Measurements from ENCODE around the gene PID1.

The PID1 gene

DNA sequence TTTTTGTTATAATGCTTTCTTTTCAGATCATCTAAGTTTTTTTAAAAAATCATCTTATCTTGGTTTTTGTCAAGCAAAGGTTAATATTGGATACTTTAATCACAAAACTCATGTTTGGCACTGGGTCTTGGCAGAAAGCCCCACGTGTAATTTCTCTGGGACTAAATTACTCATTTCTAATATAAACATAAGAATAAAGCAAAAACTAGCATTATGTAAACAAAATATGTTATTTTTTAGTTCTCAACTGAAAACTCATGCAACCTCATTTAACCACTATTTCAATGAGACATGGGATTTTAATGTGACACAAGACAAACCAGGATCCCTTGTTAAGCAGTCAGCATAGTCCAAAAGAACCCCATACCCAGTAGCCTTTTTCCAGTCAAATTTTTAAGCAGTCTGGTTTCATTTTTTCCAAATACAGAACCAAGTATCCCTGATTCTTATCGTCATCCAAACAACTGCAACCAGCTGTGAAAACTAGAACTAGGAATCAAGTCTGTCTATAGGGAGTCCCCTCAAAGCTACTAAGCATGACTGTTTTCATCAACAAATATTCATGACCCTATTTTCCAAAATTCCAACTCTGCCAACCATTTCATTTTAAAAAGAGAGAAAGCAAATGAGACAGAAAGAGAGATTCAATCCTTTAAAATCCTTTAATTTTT is 27.1 kb downstream of the PID1 start:
- no peak for TF ChIP-seq CTCF (IDR thresholded peaks at IDR 0.05; ENCODE audit: borderline replicate concordance, control extremely low read depth, extremely low read depth, insufficient read depth, missing control alignments)
- DNase-seq (ENCODE audit: low spot score): no peak
- in situ Hi-C loops (cut with MboI; ENCODE audit: low sequenced_read_pairs, unreplicated experiment): no loop called here

DNA sequence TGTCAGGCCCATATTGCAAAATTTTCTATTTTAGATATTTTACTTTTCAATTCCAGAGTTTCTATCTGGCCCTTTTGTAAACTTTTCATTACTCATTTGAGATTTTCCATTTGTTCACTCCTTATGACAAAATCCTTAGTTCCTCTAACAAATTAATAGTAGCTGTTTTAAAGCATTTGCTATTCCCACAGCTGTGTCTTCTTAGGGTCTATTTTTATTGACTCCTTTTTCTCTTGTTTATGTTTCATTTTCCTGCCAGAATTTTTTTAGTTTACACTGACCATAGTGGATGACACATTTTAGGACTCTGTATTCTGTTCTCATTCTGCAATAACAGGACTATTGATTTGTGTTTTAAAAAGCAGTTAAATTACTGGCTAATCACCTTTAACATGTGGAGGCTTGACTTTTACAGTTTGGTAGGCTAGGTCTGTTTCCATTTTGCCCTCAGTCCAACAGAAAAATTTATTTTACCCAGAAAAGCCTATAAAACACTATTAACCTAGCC is 30.0 kb downstream of the PID1 start:
- no peak for DNase-seq (ENCODE audit: low spot score)
- TF ChIP-seq CTCF (IDR thresholded peaks at IDR 0.05; ENCODE audit: borderline replicate concordance, control extremely low read depth, extremely low read depth, insufficient read depth, missing control alignments): no peak
- in situ Hi-C loops (cut with MboI; ENCODE audit: low sequenced_read_pairs, unreplicated experiment): no loop called here

- in situ Hi-C loops (cut with MboI; ENCODE audit: low sequenced_read_pairs, unreplicated experiment): no loop called here
- no peak for DNase-seq (ENCODE audit: low spot score)
- TF ChIP-seq CTCF (IDR thresholded peaks at IDR 0.05; ENCODE audit: borderline replicate concordance, control extremely low read depth, extremely low read depth, insufficient read depth, missing control alignments): no peak
Observed at GRCh38 chr2:229239021-229239420, 32.1 kb downstream of the PID1 start.

GRCh38 chr2:229237270-229237669 is 33.8 kb downstream of the PID1 start:
- TF ChIP-seq CTCF (IDR thresholded peaks at IDR 0.05; ENCODE audit: borderline replicate concordance, control extremely low read depth, extremely low read depth, insufficient read depth, missing control alignments): no peak
- no peak for DNase-seq (ENCODE audit: low spot score)
- in situ Hi-C loops (cut with MboI; ENCODE audit: low sequenced_read_pairs, unreplicated experiment): no loop called here

DNA sequence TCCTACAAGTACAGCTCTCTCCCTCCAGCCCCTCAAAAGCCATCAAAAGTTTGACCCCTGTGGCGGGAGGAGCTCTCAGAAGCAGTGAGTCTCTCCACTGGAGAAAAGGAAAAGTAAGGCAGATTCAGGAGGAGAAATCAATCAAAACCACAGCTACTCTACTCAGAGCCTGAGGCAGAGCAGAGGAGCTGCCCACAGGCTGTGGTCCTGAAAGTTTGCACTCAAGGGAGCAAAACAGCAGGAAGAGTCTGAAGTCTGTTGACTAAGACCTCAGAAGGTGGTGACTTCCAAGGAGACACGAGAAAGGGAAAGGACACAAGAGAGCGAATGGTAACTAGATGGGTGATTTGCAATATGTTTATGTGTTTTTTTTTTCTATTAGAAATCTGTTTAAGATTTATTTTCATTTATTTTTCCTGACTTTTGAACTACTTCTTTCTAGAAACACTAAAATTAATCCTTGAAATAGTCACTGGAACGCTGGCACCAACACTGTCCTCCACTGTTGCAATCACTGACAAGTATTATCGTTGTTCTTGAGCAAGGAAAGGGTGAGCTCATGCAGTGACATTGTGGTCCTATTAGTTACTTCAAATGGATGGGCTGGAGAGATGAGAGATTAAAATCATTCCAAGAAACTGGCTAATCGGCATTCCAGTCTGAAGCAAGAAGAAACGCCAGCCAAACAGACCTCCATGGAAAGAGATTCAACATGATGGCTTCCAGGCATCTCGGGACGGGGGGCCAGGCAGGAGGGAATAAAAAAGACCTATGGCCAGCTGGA is 35.8 kb downstream of the PID1 start:
- in situ Hi-C loops (cut with MboI; ENCODE audit: low sequenced_read_pairs, unreplicated experiment): no loop called here
- no peak for DNase-seq (ENCODE audit: low spot score)
- TF ChIP-seq CTCF (IDR thresholded peaks at IDR 0.05; ENCODE audit: borderline replicate concordance, control extremely low read depth, extremely low read depth, insufficient read depth, missing control alignments): no peak

- in situ Hi-C loops (cut with MboI; ENCODE audit: low sequenced_read_pairs, unreplicated experiment): no loop called here
Observed at GRCh38 chr2:229231885-229232284, 39.2 kb downstream of the PID1 start.

More at GRCh38 chr2:229231885-229232284, 39.2 kb downstream of the PID1 start:
- DNase-seq (ENCODE audit: low spot score): no peak
- TF ChIP-seq CTCF (IDR thresholded peaks at IDR 0.05; ENCODE audit: borderline replicate concordance, control extremely low read depth, extremely low read depth, insufficient read depth, missing control alignments): no peak
